Activated B cell treated with CpG ODN at 0.5 μM for 24 hours (primary cell): Measurements from ENCODE around the gene SOBP. TPM values are rescaled to one million over a fixed set of nuclear protein-coding genes. Genes with fewer than 3 reads are reported as not detected.

Experiments
- ATAC-seq: fragments of 200-7000 bp; cut with Tn5 transposase; one replicate; pipeline ENCODE4 v1.10.0; 2021; ENCODE audit warnings: low read depth, mild to moderate bottlenecking, moderate library complexity
- CTCF ChIA-PET: fragments of 350-600 bp; sonication (Branson Sonifier 250); formaldehyde crosslinking; loops from one replicate; lab custom pipeline; 2021; ENCODE audit warnings: antibody characterized with exemption; lab: Charles Lee
- POLR2A ChIA-PET: fragments of 350-600 bp; sonication (Branson Sonifier 250); formaldehyde crosslinking; loops from one replicate; lab custom pipeline; 2021; ENCODE audit warnings: antibody characterized with exemption; lab: Charles Lee
- DNase-seq: peaks from one replicate; pipeline ENCODE4 v3.0.0; 2022
- H3K27ac Mint-ChIP-seq: one replicate; pipeline ENCODE4 v1.8.0; 2020; ENCODE audit warnings: mixed read lengths
- H3K27me3 Mint-ChIP-seq: one replicate; pipeline ENCODE4 v1.8.0; 2021; ENCODE audit warnings: mixed read lengths
- H3K36me3 Mint-ChIP-seq: one replicate; pipeline ENCODE4 v1.8.0; 2021; ENCODE audit warnings: low read depth, mixed read lengths
- H3K4me1 Mint-ChIP-seq: one replicate; pipeline ENCODE4 v1.8.0; 2021; ENCODE audit warnings: mixed read lengths
- H3K4me3 Mint-ChIP-seq: one replicate; pipeline ENCODE4 v1.8.0; 2020; ENCODE audit warnings: mild to moderate bottlenecking, mixed read lengths
- H3K9me3 Mint-ChIP-seq: one replicate; pipeline ENCODE4 v1.8.0; 2020; ENCODE audit warnings: mixed read lengths
- CTCF ChIP-seq: fragments of 200-600 bp; IDR thresholded peaks from one replicate; pipeline ENCODE4 v1.8.0; 2022; ENCODE audit warnings: antibody characterized with exemption, mild to moderate bottlenecking
- intact Hi-C: fragments of 100-400 bp; cut with micrococcal nuclease; formaldehyde crosslinking; loops from one replicate; pipeline ENCODE4 v1.15.1; 2024
- total RNA-seq: library from RNA; stranded (reverse); gene quantifications from 2 replicates; pipeline ENCODE4 v1.2.3, GENCODE V29; 2022

Gene SOBP
- total RNA-seq, 1 donor from 2014 or later: 1.1 TPM

GRCh38 chr6:107698146-107698545, 208.2 kb downstream of the SOBP start:
- Mint-ChIP-seq H3K4me3 (no peak overlapping the region), H3K9me3 (no peaks in the 10 kb centered on the region), H3K4me1 (no peaks in the 10 kb centered on the region), H3K27me3 (peaks cover 20% of the 10 kb centered on the region), H3K27ac (no peak overlapping the region), H3K36me3 (no peaks in the 10 kb centered on the region)
- intact Hi-C loops: no loop called here
- ChIA-PET CTCF (no interaction called here), POLR2A (no interaction called here)
- DNase-seq (no peak), ATAC-seq (no peak)
- no peak for TF ChIP-seq CTCF

GRCh38 chr6:107699254-107699653, 209.3 kb downstream of the SOBP start:
- H3K4me1 Mint-ChIP-seq: no peaks in the 10 kb centered on the region
- no peaks in the 10 kb centered on the region for H3K36me3 Mint-ChIP-seq
- no peak overlapping the region for H3K4me3 Mint-ChIP-seq
- POLR2A ChIA-PET: no interaction called here
- no peak for TF ChIP-seq CTCF
- CTCF ChIA-PET: no interaction called here
- no peak overlapping the region for H3K27ac Mint-ChIP-seq
- H3K9me3 Mint-ChIP-seq: no peaks in the 10 kb centered on the region
- ATAC-seq (no peak), DNase-seq (no peak)
- H3K27me3 Mint-ChIP-seq: peaks cover 16% of the 10 kb centered on the region
- intact Hi-C loops: no loop called here

GRCh38 chr6:107699697-107700325, 209.9 kb downstream of the SOBP start:
- H3K4me3 Mint-ChIP-seq: no peak overlapping the region
- intact Hi-C loops: loop anchor here (5.0 kb wide), 2 partner anchors 568 to 583 kb away; partner anchors contain the start of gene BEND3
- DNase-seq (no peak), ATAC-seq (no peak)
- H3K36me3 Mint-ChIP-seq: no peaks in the 10 kb centered on the region
- POLR2A ChIA-PET: no interaction called here
- CTCF ChIA-PET: no interaction called here
- no peak overlapping the region for H3K27ac Mint-ChIP-seq
- peaks cover 12% of the 10 kb centered on the region for H3K27me3 Mint-ChIP-seq
- H3K9me3 Mint-ChIP-seq: no peaks in the 10 kb centered on the region
- H3K4me1 Mint-ChIP-seq: peaks cover 2% of the 10 kb centered on the region
- no peak for TF ChIP-seq CTCF

GRCh38 chr6:107703606-107704005, 213.7 kb downstream of the SOBP start:
- Mint-ChIP-seq H3K27me3 (peaks cover 2% of the 10 kb centered on the region), H3K36me3 (peaks cover 5% of the 10 kb centered on the region), H3K9me3 (no peaks in the 10 kb centered on the region), H3K4me3 (no peak overlapping the region), H3K4me1 (peaks cover 2% of the 10 kb centered on the region), H3K27ac (no peak overlapping the region)
- CTCF ChIA-PET: interaction anchor here (0.8 to 3.5 kb wide), 9 partner anchors 9 to 790 kb away, joined by 3 to 21 read pairs (median 4); partner anchors contain the start of gene PDSS2
- DNase-seq: no peak
- intact Hi-C loops: loop anchor here (1.0 to 5.0 kb wide), 6 partner anchors 28 to 586 kb away; partner anchors contain the start of gene BEND3
- ATAC-seq: no peak
- POLR2A ChIA-PET: no interaction called here
- no peak for TF ChIP-seq CTCF

GRCh38 chr6:107704347-107705013, 214.6 kb downstream of the SOBP start:
- no peak for DNase-seq
- TF ChIP-seq CTCF: peak; percentile 88
- Mint-ChIP-seq H3K36me3 (peaks cover 5% of the 10 kb centered on the region), H3K4me1 (peaks cover 2% of the 10 kb centered on the region), H3K9me3 (no peaks in the 10 kb centered on the region), H3K4me3 (no peak overlapping the region), H3K27me3 (peaks cover 2% of the 10 kb centered on the region), H3K27ac (no peak overlapping the region)
- ChIA-PET CTCF (interaction anchor here (0.8 to 3.5 kb wide), 9 partner anchors 9 to 789 kb away, joined by 3 to 21 read pairs (median 4); partner anchors contain the start of gene PDSS2), POLR2A (no interaction called here)
- intact Hi-C loops: loop anchor here (1.0 to 5.0 kb wide), 6 partner anchors 29 to 587 kb away; partner anchors contain the start of gene BEND3
- no peak for ATAC-seq
